ENCODE data around the gene CCDC33.

DNA sequence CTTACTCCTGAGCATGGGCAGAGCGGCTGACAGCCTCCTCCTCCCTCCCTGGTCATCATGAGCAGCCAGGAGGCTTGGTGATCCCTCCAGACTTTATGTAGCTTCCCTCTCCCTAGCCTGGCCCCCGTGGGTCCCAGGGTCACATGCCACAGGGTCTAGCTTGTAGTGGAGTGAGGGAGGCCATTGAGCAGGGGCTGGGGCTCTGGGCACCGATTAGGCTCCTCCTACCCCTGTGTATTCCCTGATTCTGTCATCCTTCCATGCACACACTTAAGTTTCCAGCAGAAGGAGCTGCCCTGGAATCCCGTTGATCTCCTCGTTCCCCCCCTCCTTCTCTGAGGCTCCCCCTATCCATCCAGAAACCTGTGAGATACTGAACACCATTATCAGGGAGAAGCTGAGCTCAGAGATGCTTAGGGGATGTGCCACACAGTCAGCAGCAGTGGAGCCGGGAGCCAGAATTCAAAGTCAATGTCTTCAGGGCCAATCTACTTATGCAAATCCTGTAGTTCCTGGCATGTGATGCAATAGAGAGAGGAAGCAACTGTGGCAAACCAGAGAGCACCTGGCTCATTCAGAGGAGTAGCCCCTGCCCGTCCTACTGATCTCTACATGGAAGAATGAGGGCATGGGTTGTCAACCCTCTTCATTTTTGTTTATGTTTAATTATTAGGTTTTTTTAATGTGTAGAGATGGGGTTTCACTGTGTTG lies 17.2 kb downstream of the CCDC33 start:
- TF ChIP-seq, protein P1, sequence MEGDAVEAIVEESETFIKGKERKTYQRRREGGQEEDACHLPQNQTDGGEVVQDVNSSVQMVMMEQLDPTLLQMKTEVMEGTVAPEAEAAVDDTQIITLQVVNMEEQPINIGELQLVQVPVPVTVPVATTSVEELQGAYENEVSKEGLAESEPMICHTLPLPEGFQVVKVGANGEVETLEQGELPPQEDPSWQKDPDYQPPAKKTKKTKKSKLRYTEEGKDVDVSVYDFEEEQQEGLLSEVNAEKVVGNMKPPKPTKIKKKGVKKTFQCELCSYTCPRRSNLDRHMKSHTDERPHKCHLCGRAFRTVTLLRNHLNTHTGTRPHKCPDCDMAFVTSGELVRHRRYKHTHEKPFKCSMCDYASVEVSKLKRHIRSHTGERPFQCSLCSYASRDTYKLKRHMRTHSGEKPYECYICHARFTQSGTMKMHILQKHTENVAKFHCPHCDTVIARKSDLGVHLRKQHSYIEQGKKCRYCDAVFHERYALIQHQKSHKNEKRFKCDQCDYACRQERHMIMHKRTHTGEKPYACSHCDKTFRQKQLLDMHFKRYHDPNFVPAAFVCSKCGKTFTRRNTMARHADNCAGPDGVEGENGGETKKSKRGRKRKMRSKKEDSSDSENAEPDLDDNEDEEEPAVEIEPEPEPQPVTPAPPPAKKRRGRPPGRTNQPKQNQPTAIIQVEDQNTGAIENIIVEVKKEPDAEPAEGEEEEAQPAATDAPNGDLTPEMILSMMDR (IDR thresholded peaks at IDR 0.05): no peak
- TF ChIP-seq POLR2AphosphoS5 (IDR thresholded peaks at IDR 0.05) (no peak), POLR2A (IDR thresholded peaks at IDR 0.05) (no peak)
